ENCODE data around the gene ZC3H13. TPM values are rescaled to one million over a fixed set of nuclear protein-coding genes. Genes with fewer than 3 reads are reported as not detected.

ZC3H13 gene
- total RNA-seq, 1 donor from 2014 or later: 51.2 TPM

Other genes starting within 250 kb of the ZC3H13 start
- gene SIAH3, start 201.0 kb downstream of the ZC3H13 start, total RNA-seq: 0.05 and 0.10 TPM in 2 replicates
- gene CPB2, start 52.3 kb upstream of the ZC3H13 start, total RNA-seq: not detected in 2 replicates
- gene LCP1, start 129.4 kb upstream of the ZC3H13 start, total RNA-seq: 1,093 and 1,100 TPM in 2 replicates
- 0.39 and 0.71 TPM in 2 replicates for gene LRRC63, start 159.2 kb upstream of the ZC3H13 start, total RNA-seq